Smooth muscle cell of the brain vasculature (primary cell): ENCODE data around the gene ACOT6.
"Not testable (repeated sequence)": the region's sequence is repeated elsewhere in the genome, so short reads cannot be mapped to it uniquely, and the experiment has no call there.

Experiments used
- DNase-seq: peaks from one replicate; pipeline ENCODE4 v3.0.0-alpha.2; 2012; ENCODE audit warnings: low read depth, low spot score

The ACOT6 gene

GRCh38 chr14:73599499-73599898 is 12.8 kb upstream of the ACOT6 start:
- DNase-seq, result no peak

- DNase-seq, result no peak
These were observed 9.3 kb upstream of the ACOT6 start for GRCh38 chr14:73602994-73603393.

- no peak for DNase-seq
These were observed 6.0 kb upstream of the ACOT6 start for GRCh38 chr14:73606271-73606670.

- DNase-seq, result no peak
These were observed 5.1 kb upstream of the ACOT6 start for GRCh38 chr14:73607241-73607640.

- no peak for DNase-seq
These were observed 1.6 kb upstream of the ACOT6 start for GRCh38 chr14:73610687-73611086.

GRCh38 chr14:73613046-73613383 is 698 bp downstream of the ACOT6 start:
- DNase-seq, result no peak

GRCh38 chr14:73613419-73613963 is 1.2 kb downstream of the ACOT6 start:
- no peak for DNase-seq

GRCh38 chr14:73616831-73617230 is 4.5 kb downstream of the ACOT6 start:
- DNase-seq, result no peak

- DNase-seq, result no peak
These were observed 7.2 kb downstream of the ACOT6 start for GRCh38 chr14:73619524-73619923.

- no peak for DNase-seq
These were observed 8.0 kb downstream of the ACOT6 start for GRCh38 chr14:73620268-73620667.

GRCh38 chr14:73623504-73624054 is 11.3 kb downstream of the ACOT6 start:
- no peak for DNase-seq

- no peak for DNase-seq
These were observed 13.4 kb downstream of the ACOT6 start for GRCh38 chr14:73625706-73626105.

GRCh38 chr14:73627151-73627558 is 14.8 kb downstream of the ACOT6 start:
- DNase-seq, result no peak

- no peak for DNase-seq
These were observed 17.9 kb downstream of the ACOT6 start for GRCh38 chr14:73630009-73630780.

- DNase-seq, result no peak
These were observed 21.0 kb downstream of the ACOT6 start for GRCh38 chr14:73633116-73634010.

- DNase-seq, result no peak
These were observed 21.9 kb downstream of the ACOT6 start for GRCh38 chr14:73634011-73634833.

- not testable (repeated sequence) for DNase-seq
These were observed 24.0 kb downstream of the ACOT6 start for GRCh38 chr14:73636355-73636754.

- no peak for DNase-seq
These were observed 25.5 kb downstream of the ACOT6 start for GRCh38 chr14:73637830-73638229.

GRCh38 chr14:73640796-73641365 is 28.6 kb downstream of the ACOT6 start:
- no peak for DNase-seq

- DNase-seq, result peak; percentile 77
These were observed 32.4 kb downstream of the ACOT6 start, which contains the start of gene DNAL1 for GRCh38 chr14:73644531-73645247. DNAL1 (plus strand) TSS chr14:73644986; CDS start chr14:73645040, 54 bp downstream.
